Measurements from ENCODE around the gene TESK2.

Gene TESK2

GRCh38 chr1:45335855-45336324, 155.1 kb downstream of the TESK2 start:
- peak; percentile 73 for DNase-seq (ENCODE audit: low spot score)

GRCh38 chr1:45334308-45335245, 156.4 kb downstream of the TESK2 start:
- DNase-seq (ENCODE audit: low spot score): no peak

GRCh38 chr1:45332346-45332720, 158.6 kb downstream of the TESK2 start:
- DNase-seq (ENCODE audit: low spot score): no peak

GRCh38 chr1:45331436-45332345, 159.3 kb downstream of the TESK2 start:
- DNase-seq (ENCODE audit: low spot score): no peak

- DNase-seq (ENCODE audit: low spot score): no peak
These were observed 161.5 kb downstream of the TESK2 start for GRCh38 chr1:45329445-45329844.

- no peak for DNase-seq (ENCODE audit: low spot score)
These were observed 162.3 kb downstream of the TESK2 start for GRCh38 chr1:45328680-45329079.

GRCh38 chr1:45327644-45328515, 163.1 kb downstream of the TESK2 start:
- DNase-seq (ENCODE audit: low spot score): peak; percentile 33

- peak; percentile 80 for DNase-seq (ENCODE audit: low spot score)
These were observed 164.0 kb downstream of the TESK2 start, which contains the start of gene HPDL for GRCh38 chr1:45326627-45327623. HPDL (plus strand) TSS chr1:45326895; CDS start chr1:45327149, 254 bp downstream.

- no peak for DNase-seq (ENCODE audit: low spot score)
These were observed 165.0 kb downstream of the TESK2 start for GRCh38 chr1:45325851-45326506.

GRCh38 chr1:45322486-45323040, 168.4 kb downstream of the TESK2 start:
- no peak for DNase-seq (ENCODE audit: low spot score)

GRCh38 chr1:45321444-45321843, 169.5 kb downstream of the TESK2 start:
- no peak for DNase-seq (ENCODE audit: low spot score)

- no peak for DNase-seq (ENCODE audit: low spot score)
These were observed 171.2 kb downstream of the TESK2 start for GRCh38 chr1:45319761-45320160.

- DNase-seq (ENCODE audit: low spot score): no peak
These were observed 173.8 kb downstream of the TESK2 start for GRCh38 chr1:45317166-45317565.

- no peak for DNase-seq (ENCODE audit: low spot score)
These were observed 176.7 kb downstream of the TESK2 start for GRCh38 chr1:45314266-45314665.

GRCh38 chr1:45306905-45307304, 184.1 kb downstream of the TESK2 start:
- DNase-seq (ENCODE audit: low spot score): no peak

- DNase-seq (ENCODE audit: low spot score): no peak
These were observed 184.6 kb downstream of the TESK2 start for GRCh38 chr1:45306319-45306718.

GRCh38 chr1:45305231-45305630, 185.7 kb downstream of the TESK2 start:
- DNase-seq (ENCODE audit: low spot score): no peak

GRCh38 chr1:45304311-45305081, 186.5 kb downstream of the TESK2 start:
- DNase-seq (ENCODE audit: low spot score): no peak

All from SW480 (cell line).